IMR-90 (cell line): ENCODE data around the gene FLCN. TPM values are rescaled to one million over a fixed set of nuclear protein-coding genes. Genes with fewer than 3 reads are reported as not detected.

ENCODE experiments used
- ATAC-seq: fragments of 200-7000 bp; cut with Tn5 transposase; 2 replicates; pipeline ENCODE4 v1.9.1; 2020; ENCODE audit warnings: low read depth, mild to moderate bottlenecking, moderate library complexity
- BruUV-seq: library from RNA; stranded (reverse); fragments of 400-500 nt; replicated peaks from 2 replicates; lab custom pipeline; 2021; lab: Mats Ljungman, UMichigan
- CTCF ChIA-PET: fragments of 300-600 bp; formaldehyde crosslinking; extraction: SDS; loops from one replicate; lab custom pipeline; 2021; ENCODE audit warnings: antibody characterized with exemption; lab: Yijun Ruan, JAX
- POLR2A ChIA-PET: fragments of 300-600 bp; sonication (Branson Sonifier 250); formaldehyde crosslinking; loops from one replicate; lab custom pipeline; 2022; ENCODE audit warnings: antibody characterized with exemption; ENCODE audit not compliant: unreplicated experiment; lab: Charles Lee
- DNase-seq: peaks from one replicate; pipeline ENCODE4 v3.0.0; 2013
- H2AFZ ChIP-seq: replicated peaks from 2 replicates; pipeline ENCODE3; 2013; ENCODE audit warnings: low read length, mild to moderate bottlenecking; ENCODE audit not compliant: poor library complexity
- H2AK5ac ChIP-seq: 2 replicates; pipeline ENCODE4 v1.6.1; 2013; ENCODE audit warnings: low read depth, low read length, inconsistent platforms
- H2AK9ac ChIP-seq: replicated peaks from 2 replicates; pipeline ENCODE3; 2013; ENCODE audit warnings: mild to moderate bottlenecking, low read depth, low read length, moderate library complexity; ENCODE audit not compliant: poor library complexity
- H2BK120ac ChIP-seq: 2 replicates; pipeline ENCODE4 v1.6.1; 2013; ENCODE audit warnings: low read depth, low read length, inconsistent platforms
- H2BK15ac ChIP-seq: 3 replicates; pipeline ENCODE4 v1.6.1; 2013; ENCODE audit warnings: low read depth, low read length, inconsistent platforms
- H2BK20ac ChIP-seq: 2 replicates; pipeline ENCODE4 v1.6.1; 2013; ENCODE audit warnings: low read depth, mild to moderate bottlenecking, inconsistent platforms, low read length, moderate library complexity
- H2BK5ac ChIP-seq: 2 replicates; pipeline ENCODE4 v1.6.1; 2013; ENCODE audit warnings: mild to moderate bottlenecking, low read depth, low read length, inconsistent platforms; ENCODE audit not compliant: poor library complexity, severe bottlenecking
- H3K14ac ChIP-seq: replicated peaks from 2 replicates; pipeline ENCODE4 v1.6.1; 2013; ENCODE audit warnings: low read depth, low read length, inconsistent platforms
- H3K18ac ChIP-seq: 2 replicates; pipeline ENCODE4 v1.6.1; 2013; ENCODE audit warnings: low read depth, low read length, control low read depth
- H3K23ac ChIP-seq: 2 replicates; pipeline ENCODE4 v1.6.1; 2013; ENCODE audit warnings: low read depth, low read length, inconsistent platforms
- H3K27ac ChIP-seq: 2 replicates; pipeline ENCODE4 v1.5.1; 2013; ENCODE audit warnings: mild to moderate bottlenecking, control low read depth, low read length; ENCODE audit not compliant: insufficient read depth
- H3K27me3 ChIP-seq: 2 replicates; pipeline ENCODE4 v1.6.1; 2013; ENCODE audit warnings: low read length; ENCODE audit not compliant: control insufficient read depth, insufficient read depth
- H3K36me3 ChIP-seq: 2 replicates; pipeline ENCODE4 v1.6.1; 2013; ENCODE audit warnings: low read length, mixed read lengths; ENCODE audit not compliant: control insufficient read depth, insufficient read depth
- H3K4ac ChIP-seq: 2 replicates; pipeline ENCODE4 v1.6.1; 2013; ENCODE audit warnings: low read depth, low read length, inconsistent platforms
- H3K4me1 ChIP-seq: 2 replicates; pipeline ENCODE4 v1.6.1; 2013; ENCODE audit warnings: low read length, mixed read lengths; ENCODE audit not compliant: control insufficient read depth, insufficient read depth
- H3K4me2 ChIP-seq: 2 replicates; pipeline ENCODE4 v1.6.1; 2013; ENCODE audit warnings: low read depth, mild to moderate bottlenecking, control low read depth, low read length, moderate library complexity
- H3K4me3 ChIP-seq: 2 replicates; pipeline ENCODE4 v1.5.1; 2013; ENCODE audit warnings: low read depth, mild to moderate bottlenecking, control low read depth, low read length, moderate library complexity; ENCODE audit not compliant: insufficient read depth
- H3K56ac ChIP-seq: 2 replicates; pipeline ENCODE4 v1.6.1; 2013; ENCODE audit warnings: low read length, inconsistent platforms; ENCODE audit not compliant: insufficient read depth; ENCODE audit errors: extremely low read depth
- H3K79me1 ChIP-seq, 2 experiments: 2 replicates each; pipeline ENCODE4 v1.6.1; 2013; ENCODE audit warnings: low read length in 2 of 2, inconsistent platforms in 1 of 2, low read depth in 1 of 2
- H3K9ac ChIP-seq: 2 replicates; pipeline ENCODE4 v1.6.1; 2013; ENCODE audit warnings: low read depth, low read length, control low read depth
- H3K9me1 ChIP-seq: 2 replicates; pipeline ENCODE4 v1.6.1; 2013; ENCODE audit warnings: low read length, inconsistent platforms; ENCODE audit not compliant: insufficient read depth
- H3K9me3 ChIP-seq: 2 replicates; pipeline ENCODE4 v1.6.1; 2013; ENCODE audit warnings: low read length; ENCODE audit not compliant: control insufficient read depth, insufficient read depth
- H4K20me1 ChIP-seq: 2 replicates; pipeline ENCODE4 v1.6.1; 2013; ENCODE audit warnings: low read length, inconsistent platforms; ENCODE audit not compliant: insufficient read depth
- H4K5ac ChIP-seq: 2 replicates; pipeline ENCODE4 v1.6.1; 2013; ENCODE audit warnings: mild to moderate bottlenecking, low read depth, low read length, control low read depth
- H4K8ac ChIP-seq, 2 experiments: 2 replicates each; pipeline ENCODE4 v1.6.1; 2013; ENCODE audit warnings: low read depth in 2 of 2, low read length in 2 of 2, control low read depth in 1 of 2, inconsistent platforms in 1 of 2
- H4K91ac ChIP-seq: 2 replicates; pipeline ENCODE4 v1.6.1; 2013; ENCODE audit warnings: low read depth, low read length, inconsistent platforms; ENCODE audit not compliant: insufficient read depth
- BHLHE40 ChIP-seq: fragments of 150-350 bp; IDR thresholded peaks from 2 replicates; pipeline ENCODE4 v1.6.1; 2016; ENCODE audit warnings: mild to moderate bottlenecking, low read depth, low read length
- CEBPB ChIP-seq: IDR thresholded peaks from 2 replicates; pipeline ENCODE4 v1.6.1; 2012; ENCODE audit warnings: low read depth, low read length, improper control_type of control experiment
- CTCF ChIP-seq: conservative IDR thresholded peaks from 2 replicates; pipeline ENCODE4 v1.5.1; 2012; ENCODE audit warnings: mild to moderate bottlenecking, low read depth, low read length, improper control_type of control experiment
- ELK1 ChIP-seq: fragments of 150-350 bp; IDR thresholded peaks from 2 replicates; pipeline ENCODE4 v1.6.1; 2016; ENCODE audit warnings: low read depth, mild to moderate bottlenecking, low read length, moderate library complexity, borderline replicate concordance
- FOS ChIP-seq: fragments of 150-350 bp; IDR thresholded peaks from 2 replicates; pipeline ENCODE4 v1.6.1; 2016; ENCODE audit warnings: low read depth, low read length
- MAFK ChIP-seq: IDR thresholded peaks from 2 replicates; pipeline ENCODE4 v1.6.1; 2012; ENCODE audit warnings: low read depth, low read length, improper control_type of control experiment
- MXI1 ChIP-seq: IDR thresholded peaks from 2 replicates; pipeline ENCODE4 v1.6.1; 2012; ENCODE audit warnings: low read depth, mild to moderate bottlenecking, low read length, moderate library complexity, borderline replicate concordance
- NFE2L2 ChIP-seq: fragments of 150-350 bp; IDR thresholded peaks from 2 replicates; pipeline ENCODE4 v1.6.1; 2016; ENCODE audit warnings: low read depth, mild to moderate bottlenecking, low read length
- POLR2A ChIP-seq: IDR thresholded peaks from 2 replicates; pipeline ENCODE4 v1.6.1; 2012; ENCODE audit warnings: mild to moderate bottlenecking, low read depth, low read length
- RCOR1 ChIP-seq: IDR thresholded peaks from 2 replicates; pipeline ENCODE4 v1.6.1; 2012; ENCODE audit warnings: mild to moderate bottlenecking, low read length, improper control_type of control experiment; ENCODE audit not compliant: insufficient replicate concordance
- WGBS, 2 experiments: methylation state at CpG; one replicate each; pipeline versions ENCODE4 v1.1.5 to v1.1.7; 2013; ENCODE audit warnings: missing lambda C conversion rate in 2 of 2; ENCODE audit not compliant: insufficient read length in 1 of 2; ENCODE audit errors: extremely low coverage in 2 of 2; 5-methylcytosine and 5-hydroxymethylcytosine counted together
- dilution Hi-C: fragments of 300-500 bp; cut with HindIII; formaldehyde crosslinking; loops from one replicate; pipeline ENCODE4 v1.14.3; 2018; ENCODE audit warnings: low sequenced_read_pairs; ENCODE audit not compliant: unreplicated experiment
- in situ Hi-C: fragments of 300-500 bp; cut with MboI; formaldehyde crosslinking; loops from 3 replicates; pipeline ENCODE4 v1.14.3; 2019; ENCODE audit warnings: low sequenced_read_pairs, inconsistent platforms, mixed read lengths
- intact Hi-C: fragments of 100-400 bp; cut with micrococcal nuclease; formaldehyde crosslinking; loops from 2 replicates; pipeline ENCODE4 v1.10.0; 2022
- polyA plus RNA-seq, 3 experiments: library from polyadenylated mRNA; depleted of rRNA; stranded (reverse); fragments of >200 nt; gene quantifications; 2 replicates each; pipeline ENCODE4 v1.2.3, GENCODE V29; 2012; ENCODE audit warnings: low replicate concordance in 1 of 3
- total RNA-seq: library from RNA; depleted of rRNA; stranded (reverse); fragments of >200 nt; gene quantifications from 2 replicates; pipeline ENCODE4 v1.2.3, GENCODE V29; 2012

Gene FLCN
- total and polyA plus RNA-seq, 2 of the 4 experiments (the other 2 are of a cell fraction) = 16.8 to 24.8 TPM

GRCh38 chr17:17224137-17224536 lies 12.8 kb downstream of the FLCN start:
- intact Hi-C loops = no loop called here
- no peak overlapping the region for H2AFZ ChIP-seq
- H4K8ac ChIP-seq = no peak overlapping the region
- no peak overlapping the region for H3K4me2 ChIP-seq
- H4K91ac ChIP-seq = no peak overlapping the region
- POLR2A ChIA-PET = no interaction called here
- no peak overlapping the region for H3K4me3 ChIP-seq
- no peak overlapping the region for H2BK20ac ChIP-seq
- H3K23ac ChIP-seq = no peak overlapping the region
- H4K5ac ChIP-seq = no peak overlapping the region
- no peaks in the 10 kb centered on the region for H3K27me3 ChIP-seq
- no peak overlapping the region for H3K14ac ChIP-seq
- no peak overlapping the region for H2BK5ac ChIP-seq
- dilution Hi-C loops = no loop called here
- in situ Hi-C loops = no loop called here
- DNase-seq (no peak), ATAC-seq (no peak)
- no peak overlapping the region for H3K9ac ChIP-seq
- H3K79me1 ChIP-seq = peaks cover 6 to 59% of the 10 kb centered on the region in 2 experiments; a peak in 3 of 4 replicates
- H2BK15ac ChIP-seq = no peak overlapping the region
- no peak overlapping the region for H3K4ac ChIP-seq
- H4K20me1 ChIP-seq = peaks cover 34% of the 10 kb centered on the region
- 0 out of 2 replicates have a peak, but pooled peaks cover 8% of the 10 kb centered on the region for H3K9me1 ChIP-seq
- no peak overlapping the region for H3K18ac ChIP-seq
- no peak overlapping the region for H2AK5ac ChIP-seq
- H2BK120ac ChIP-seq = no peak overlapping the region
- no peak overlapping the region for H2AK9ac ChIP-seq
- no peaks in the 10 kb centered on the region for H3K4me1 ChIP-seq
- H3K36me3 ChIP-seq = peaks cover 86% of the 10 kb centered on the region
- no TSS peak for BruUV-seq
- CTCF ChIA-PET = no interaction called here
- TF ChIP-seq NFE2L2 (no peak), MAFK (no peak), ELK1 (no peak), BHLHE40 (no peak), POLR2A (no peak), MXI1 (no peak), FOS (no peak), CEBPB (no peak), RCOR1 (no peak), CTCF (no peak)
- no peak overlapping the region for H3K56ac ChIP-seq
- WGBS, 2 experiments = 83% methylated on average over 1 of the region's 8 CpGs; no CpG with 5 or more reads in 1 of the 2 experiments
- H3K9me3 ChIP-seq = no peaks in the 10 kb centered on the region
- no peak overlapping the region for H3K27ac ChIP-seq
